GM12874 (cell line): ENCODE data around the gene CCDC197.

Experiments
- CTCF ChIP-seq: IDR thresholded peaks from 2 replicates; pipeline ENCODE4 v1.5.1; 2011; ENCODE audit warnings: low read depth, mild to moderate bottlenecking, control low read depth, low read length, moderate library complexity; ENCODE audit not compliant: insufficient read depth

The CCDC197 gene

GRCh38 chr14:94038510-94038909 lies 41.4 kb downstream of the CCDC197 start:
- no peak for TF ChIP-seq CTCF

- no peak for TF ChIP-seq CTCF
Measured at GRCh38 chr14:94038921-94039629, 42.0 kb downstream of the CCDC197 start.

GRCh38 chr14:94040247-94040646 lies 43.1 kb downstream of the CCDC197 start:
- TF ChIP-seq CTCF: no peak

- no peak for TF ChIP-seq CTCF
Measured at GRCh38 chr14:94040796-94041195, 43.7 kb downstream of the CCDC197 start.

- TF ChIP-seq CTCF: no peak
Measured at GRCh38 chr14:94041551-94042346, 44.6 kb downstream of the CCDC197 start.

GRCh38 chr14:94042433-94043091 lies 45.5 kb downstream of the CCDC197 start:
- TF ChIP-seq CTCF: no peak

- no peak for TF ChIP-seq CTCF
Measured at GRCh38 chr14:94043111-94043755, 46.1 kb downstream of the CCDC197 start.
